Nephron (organoid): ENCODE results near the gene RBP5.

Experiments used
- H3K27ac Mint-ChIP-seq, 3 experiments: 2 replicates each; pipeline ENCODE4 v1.8.0; 2020; ENCODE audit warnings: mixed read lengths in 3 of 3, mild to moderate bottlenecking in 2 of 3, moderate library complexity in 1 of 3
- H3K27me3 Mint-ChIP-seq: 2 replicates; pipeline ENCODE4 v1.8.0; 2021; ENCODE audit warnings: low read depth, mild to moderate bottlenecking, moderate library complexity, mixed read lengths
- H3K36me3 Mint-ChIP-seq: 2 replicates; pipeline ENCODE4 v1.8.0; 2020; ENCODE audit warnings: low read depth, mixed read lengths
- H3K4me1 Mint-ChIP-seq: 2 replicates; pipeline ENCODE4 v1.8.0; 2020; ENCODE audit warnings: mixed read lengths
- H3K4me3 Mint-ChIP-seq, 3 experiments: 2 replicates each; pipeline ENCODE4 v1.8.0; 2020; ENCODE audit warnings: mild to moderate bottlenecking in 3 of 3, mixed read lengths in 3 of 3, moderate library complexity in 2 of 3
- H3K9me3 Mint-ChIP-seq: 2 replicates; pipeline ENCODE4 v1.8.0; 2020; ENCODE audit warnings: mixed read lengths
- TF ChIP-seq, protein P1 (sequence below), 3 experiments: fragments of 200-600 bp; sonication (generic); IDR thresholded peaks; one replicate each; pipeline ENCODE4 v1.5.0; 2021; ENCODE audit warnings: antibody characterized with exemption in 3 of 3; ENCODE audit not compliant: unreplicated experiment in 3 of 3

Gene RBP5

DNA sequence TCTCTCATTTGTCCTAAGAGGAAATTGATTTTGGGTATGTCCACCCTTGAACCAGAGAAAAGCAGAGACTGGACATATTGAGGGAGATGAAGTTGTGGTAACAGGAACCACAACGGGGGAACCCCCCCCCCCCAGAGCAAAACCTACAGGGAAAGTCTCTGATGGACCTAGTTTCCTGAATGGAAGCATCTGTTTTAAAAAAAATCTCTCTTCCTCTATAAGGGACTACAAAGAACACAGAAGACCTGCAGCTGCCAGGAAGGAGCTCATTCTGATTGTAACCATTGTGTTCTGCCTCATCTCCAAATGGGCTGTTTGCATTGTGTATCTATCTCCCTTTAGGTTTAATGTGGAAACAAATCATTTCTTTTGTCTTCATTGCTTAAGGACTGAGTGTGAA is 54.7 kb downstream of the RBP5 start:
- Mint-ChIP-seq H3K27me3 (peaks cover 7% of the 10 kb centered on the region), H3K27ac (no peak overlapping the region), H3K4me3 (no peak overlapping the region), H3K36me3 (no peaks in the 10 kb centered on the region), H3K4me1 (peaks cover 5% of the 10 kb centered on the region), H3K9me3 (no peaks in the 10 kb centered on the region)
- TF ChIP-seq, protein P1, sequence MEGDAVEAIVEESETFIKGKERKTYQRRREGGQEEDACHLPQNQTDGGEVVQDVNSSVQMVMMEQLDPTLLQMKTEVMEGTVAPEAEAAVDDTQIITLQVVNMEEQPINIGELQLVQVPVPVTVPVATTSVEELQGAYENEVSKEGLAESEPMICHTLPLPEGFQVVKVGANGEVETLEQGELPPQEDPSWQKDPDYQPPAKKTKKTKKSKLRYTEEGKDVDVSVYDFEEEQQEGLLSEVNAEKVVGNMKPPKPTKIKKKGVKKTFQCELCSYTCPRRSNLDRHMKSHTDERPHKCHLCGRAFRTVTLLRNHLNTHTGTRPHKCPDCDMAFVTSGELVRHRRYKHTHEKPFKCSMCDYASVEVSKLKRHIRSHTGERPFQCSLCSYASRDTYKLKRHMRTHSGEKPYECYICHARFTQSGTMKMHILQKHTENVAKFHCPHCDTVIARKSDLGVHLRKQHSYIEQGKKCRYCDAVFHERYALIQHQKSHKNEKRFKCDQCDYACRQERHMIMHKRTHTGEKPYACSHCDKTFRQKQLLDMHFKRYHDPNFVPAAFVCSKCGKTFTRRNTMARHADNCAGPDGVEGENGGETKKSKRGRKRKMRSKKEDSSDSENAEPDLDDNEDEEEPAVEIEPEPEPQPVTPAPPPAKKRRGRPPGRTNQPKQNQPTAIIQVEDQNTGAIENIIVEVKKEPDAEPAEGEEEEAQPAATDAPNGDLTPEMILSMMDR (IDR thresholded peaks at IDR 0.05; ENCODE audit: unreplicated experiment in 3 of 3) = no peak
